ENCODE data around the gene MYH7B.

- TF ChIP-seq CTCF (conservative IDR thresholded peaks at IDR 0.05; ENCODE audit: low read depth, low read length): no peak
- no peak for TF ChIP-seq EZH2 (IDR thresholded peaks at IDR 0.05; ENCODE audit: borderline replicate concordance, low read depth, low read length, poor library complexity, severe bottlenecking)
These were observed 9.4 kb downstream of the MYH7B start for GRCh38 chr20:34965051-34965450.
